Right lung (tissue), 5 donors: ENCODE measurements around the gene COL24A1. TPM values are rescaled to one million over a fixed set of nuclear protein-coding genes. Genes with fewer than 3 reads are reported as not detected.
"Not testable (repeated sequence)": the region's sequence is repeated elsewhere in the genome, so short reads cannot be mapped to it uniquely, and the experiment has no call there.

Experiments used
- DNase-seq, 2 donors: peaks; one replicate each; pipeline ENCODE4 v3.0.0-alpha.2; 2013
- polyA plus RNA-seq, 5 donors: library from polyadenylated mRNA; unstranded; fragments of 120-200 nt; gene quantifications; one replicate each; pipeline versions ENCODE4 v1.2.1 to v1.2.3, GENCODE V29; 2013; ENCODE audit warnings: inconsistent platforms in 1 of 5, low replicate concordance in 1 of 5; ENCODE audit not compliant: insufficient read length in 5 of 5, insufficient read depth in 1 of 5

COL24A1 gene
- polyA plus RNA-seq, 5 donors, result 15.0 to 42.5 (median 32.9) TPM

DNA sequence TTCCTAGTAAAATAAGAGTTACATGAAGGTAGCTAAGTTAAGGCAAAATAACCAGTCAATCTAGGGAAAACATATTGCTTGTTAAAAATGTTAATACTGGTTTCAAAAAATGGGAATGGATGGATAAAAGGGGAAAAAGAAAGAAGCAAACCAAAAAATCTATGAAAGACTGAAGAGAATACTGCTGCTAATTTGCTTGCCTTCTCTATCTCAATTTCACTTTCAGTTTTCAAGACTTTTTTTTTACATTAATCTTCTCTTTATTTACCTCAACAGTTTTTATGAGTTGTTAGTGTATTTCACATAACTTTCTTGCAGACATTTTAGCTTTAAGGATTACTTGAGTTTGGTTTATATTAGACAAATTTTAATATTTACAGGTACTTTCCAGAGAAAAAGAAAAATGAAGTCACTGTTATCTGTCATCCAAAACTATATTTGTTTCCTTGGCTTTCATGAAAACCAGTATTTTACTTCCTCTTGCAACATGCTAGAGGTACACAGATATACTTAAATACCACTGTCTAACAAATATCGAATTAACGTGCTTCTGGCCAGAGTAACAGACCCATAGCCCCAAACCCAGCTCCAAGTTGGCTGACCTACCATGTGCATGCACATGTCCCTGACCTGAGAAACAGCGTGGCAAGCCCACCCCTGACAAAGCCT lies 70.7 kb downstream of the COL24A1 start:
- no peak for DNase-seq

DNA sequence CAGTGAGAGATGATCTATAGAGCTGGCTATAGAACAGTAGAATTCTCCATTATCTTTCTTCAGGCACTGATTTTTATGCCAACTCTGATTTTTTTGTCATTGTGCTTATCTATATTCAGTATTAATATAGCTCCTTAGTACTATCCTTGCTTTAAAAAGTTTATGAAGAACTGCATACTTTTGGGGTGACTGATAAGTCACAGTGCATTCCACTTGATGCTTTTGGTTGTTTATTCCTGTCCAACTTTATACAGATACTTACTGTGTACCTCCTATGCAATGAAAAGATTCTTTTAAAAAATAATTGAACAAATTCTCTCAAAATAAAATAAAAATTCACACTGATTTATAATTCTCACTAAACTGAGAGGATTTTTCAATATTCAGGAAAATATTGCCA lies 71.6 kb downstream of the COL24A1 start:
- DNase-seq, result no peak

DNA sequence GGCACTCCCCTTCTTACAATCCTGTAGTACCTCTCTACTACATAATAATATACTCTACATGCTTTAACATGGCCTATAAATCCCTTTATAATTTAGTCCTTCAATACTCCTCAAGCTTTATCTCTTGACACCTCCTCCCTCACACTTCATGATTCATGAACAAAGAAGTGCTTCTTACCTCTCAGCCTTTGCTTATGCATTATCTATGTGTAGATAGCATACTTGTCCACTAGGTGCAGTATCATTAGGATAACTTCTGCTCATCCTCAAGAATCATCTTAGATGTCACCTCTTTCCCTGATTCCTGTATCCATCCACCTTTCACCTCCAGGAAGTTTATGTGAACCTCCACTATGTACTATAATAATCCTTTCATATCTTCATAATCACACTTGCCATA lies 74.4 kb downstream of the COL24A1 start:
- no peak for DNase-seq

DNA sequence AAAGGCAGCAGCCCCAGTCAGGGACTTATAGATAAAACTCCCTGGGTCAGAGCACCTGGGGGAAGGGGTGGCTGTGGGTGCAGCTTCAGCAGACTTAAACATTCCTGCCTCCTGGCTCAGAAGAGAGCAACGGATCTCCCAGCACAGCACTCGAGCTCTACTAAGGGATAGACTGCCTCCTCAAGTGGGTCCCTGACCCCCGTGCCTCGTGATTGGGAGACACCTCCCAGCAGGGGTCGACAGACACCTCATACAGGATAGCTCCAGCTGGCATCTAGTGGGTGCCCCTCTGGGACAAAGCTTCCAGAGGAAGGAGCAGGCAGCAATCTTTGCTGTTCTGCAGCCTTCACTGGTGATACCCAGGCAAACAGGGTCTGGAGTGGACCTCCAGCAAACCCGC lies 84.1 kb downstream of the COL24A1 start:
- DNase-seq, result not testable (repeated sequence)

DNA sequence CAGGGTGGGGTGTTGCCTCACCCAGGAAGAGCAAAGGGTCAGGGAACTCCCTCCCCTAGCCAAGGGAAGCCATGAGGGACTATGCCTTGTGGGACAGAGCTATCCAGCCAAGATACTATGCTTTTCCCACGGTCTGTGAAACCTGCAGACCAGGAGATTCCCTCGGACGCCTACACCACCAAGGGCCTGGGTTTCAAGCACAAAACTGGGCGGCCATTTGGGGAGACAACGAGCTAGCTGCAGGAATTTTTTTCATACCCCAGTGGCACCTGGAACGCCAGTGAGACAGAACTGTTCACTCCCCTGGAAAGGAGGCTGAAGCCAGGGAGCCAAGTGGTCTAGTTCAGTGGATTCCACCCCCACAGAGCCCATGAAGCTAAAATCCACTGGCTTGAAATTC lies 84.7 kb downstream of the COL24A1 start:
- not testable (repeated sequence) for DNase-seq

DNA sequence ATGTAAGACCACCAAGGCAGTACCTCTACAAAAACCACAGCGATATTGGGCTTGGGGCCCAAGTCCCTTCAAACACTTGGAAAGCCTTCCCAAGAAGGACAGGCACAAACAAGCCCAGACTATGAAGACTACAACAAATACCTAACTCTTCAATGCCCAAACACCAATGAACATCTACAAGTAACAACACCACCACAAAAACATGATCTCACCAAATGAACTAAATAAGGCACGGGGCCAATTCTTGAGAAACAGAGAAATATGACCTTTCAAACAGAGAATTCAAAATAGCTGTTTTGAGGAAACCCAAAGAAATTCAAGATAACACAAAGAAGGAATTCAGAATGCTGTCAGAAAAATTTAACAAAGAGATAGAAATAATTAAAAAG lies 86.8 kb downstream of the COL24A1 start:
- DNase-seq, result no peak

DNA sequence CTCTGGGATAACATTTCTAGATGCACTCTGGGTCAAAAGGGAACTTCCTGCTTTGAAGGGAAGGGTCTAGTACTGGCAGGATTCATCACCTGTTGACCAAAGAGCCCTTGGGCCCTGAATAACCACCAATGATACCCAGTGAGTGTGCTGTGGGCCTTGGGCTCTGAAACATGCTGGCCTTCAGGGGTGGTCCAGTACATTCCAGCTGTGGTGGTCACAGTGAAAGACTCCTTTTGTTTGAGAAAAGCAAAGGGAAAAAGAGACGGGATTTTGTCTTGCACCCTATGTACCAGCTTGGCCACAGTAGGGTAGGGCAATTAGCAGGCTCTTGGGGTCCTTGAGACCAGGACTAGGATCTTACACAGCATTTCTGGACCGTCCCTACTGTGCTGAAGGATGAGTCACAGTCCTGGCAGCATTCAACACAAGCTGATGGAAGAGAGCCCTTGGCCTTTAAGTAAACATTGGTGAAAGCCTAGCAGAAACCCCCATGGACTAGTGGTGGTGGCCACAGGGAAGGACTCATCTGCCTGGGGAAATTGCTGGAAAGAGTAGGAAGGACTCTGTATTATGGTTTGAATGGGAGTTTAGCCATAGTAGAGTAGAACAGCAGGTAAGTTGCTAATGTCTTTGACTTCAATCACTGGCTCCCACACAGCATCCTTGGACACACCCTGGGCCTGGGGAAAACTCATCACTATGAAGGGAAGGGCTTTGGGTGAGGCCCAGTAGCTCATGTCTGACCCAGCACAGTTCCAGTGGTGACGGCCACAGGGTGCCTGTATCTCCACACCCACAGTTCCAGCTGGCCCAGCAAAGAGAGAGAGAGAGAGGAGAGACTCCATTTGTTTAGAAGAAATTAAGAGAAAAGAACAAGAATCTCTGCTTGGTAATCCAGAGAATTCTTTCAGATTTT lies 87.5 kb downstream of the COL24A1 start:
- no peak for DNase-seq

DNA sequence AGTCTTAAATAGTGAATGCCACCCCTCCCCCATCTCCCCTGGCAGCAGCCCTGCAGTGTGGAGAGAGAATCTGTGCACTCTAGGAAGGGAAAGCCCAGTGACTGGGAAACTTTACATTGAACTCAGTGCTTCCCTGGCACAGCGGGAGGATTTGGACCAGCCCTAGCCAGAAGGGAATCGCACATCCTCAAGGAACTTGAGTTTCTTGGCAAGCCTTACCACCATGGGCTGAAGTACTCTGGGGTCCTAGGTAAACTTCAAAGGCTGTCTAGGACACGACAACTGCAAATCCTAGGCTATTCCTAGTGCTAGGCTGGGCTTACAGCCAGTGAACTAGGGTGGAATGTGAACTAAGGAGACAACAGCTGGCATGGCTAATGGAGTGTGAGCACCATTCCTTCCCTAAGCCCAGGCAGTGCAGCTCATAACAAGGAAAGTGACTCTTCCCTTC lies 88.3 kb downstream of the COL24A1 start:
- DNase-seq, result no peak

DNA sequence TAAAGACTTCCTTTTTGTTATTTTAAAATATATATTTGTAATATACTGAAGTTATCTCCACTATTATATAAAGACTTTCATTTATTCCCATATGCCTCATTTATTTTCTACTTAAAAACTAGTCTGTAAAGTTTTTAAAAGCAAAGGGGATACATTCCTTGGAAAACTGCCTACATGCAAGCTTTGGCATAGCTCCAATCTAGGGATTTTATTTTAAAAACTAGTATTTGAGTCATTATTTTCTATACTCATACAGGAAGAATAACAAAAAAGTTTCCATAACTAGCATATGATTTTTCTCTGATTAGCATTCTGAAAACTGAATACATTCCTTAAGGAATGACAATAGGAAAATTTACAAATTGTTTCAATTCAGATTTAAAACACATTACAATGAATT lies 88.9 kb downstream of the COL24A1 start:
- DNase-seq, result no peak

DNA sequence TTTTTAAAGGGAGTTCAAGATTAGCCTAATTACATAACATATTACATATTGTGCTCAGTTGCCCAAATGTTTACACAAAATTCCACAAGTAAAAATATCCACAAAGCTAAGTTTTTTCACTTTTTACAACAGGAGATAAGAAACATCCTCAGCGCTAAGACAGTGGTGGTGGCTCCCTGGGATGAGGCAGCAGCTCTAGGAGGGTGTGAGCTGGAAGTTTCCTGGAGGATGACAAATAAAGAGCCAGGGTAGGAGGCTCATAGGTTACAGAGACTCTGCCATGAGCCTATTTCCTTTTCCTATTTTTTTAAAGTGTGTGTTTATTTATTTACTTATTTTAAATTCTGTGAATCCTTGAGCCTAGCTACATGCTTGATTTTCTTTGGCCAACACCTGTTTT lies 91.7 kb downstream of the COL24A1 start:
- DNase-seq, result no peak

DNA sequence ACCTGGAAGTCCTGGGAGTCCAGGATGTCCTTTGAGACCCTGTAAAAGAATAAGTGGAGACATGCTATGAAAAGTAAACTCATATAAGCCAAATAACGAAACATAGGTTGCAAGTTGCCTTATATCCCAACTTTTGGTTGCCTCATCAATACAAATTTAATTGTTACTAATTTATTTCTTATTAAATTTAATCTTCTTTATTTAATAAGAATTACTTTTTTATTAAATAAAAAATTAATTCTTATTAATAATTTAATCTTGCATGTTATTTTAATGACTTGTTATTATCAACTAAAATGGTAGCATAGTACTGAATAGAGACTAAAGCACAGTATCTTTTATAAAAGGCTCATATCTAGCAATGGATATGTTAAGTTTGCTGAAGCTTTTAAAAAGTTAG lies 92.9 kb downstream of the COL24A1 start:
- DNase-seq, result no peak

DNA sequence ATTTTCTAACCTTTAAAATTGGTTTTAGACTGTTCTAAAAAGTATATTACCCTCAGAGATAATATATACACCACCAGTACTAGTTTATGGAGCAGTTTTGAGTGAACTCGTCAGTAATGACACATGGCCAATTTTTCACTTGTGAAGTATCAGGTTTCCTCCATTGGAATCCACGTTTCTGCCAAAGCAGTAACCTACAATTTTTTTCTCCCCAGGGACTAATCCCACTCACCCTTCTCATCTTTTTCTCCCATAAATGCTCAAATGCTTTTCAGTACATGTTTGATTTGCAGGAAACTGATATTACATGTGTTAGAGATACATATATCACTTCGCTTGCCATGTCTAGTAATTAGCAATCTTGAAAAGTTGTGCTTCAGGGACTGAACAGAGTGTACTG lies 94.1 kb downstream of the COL24A1 start:
- no peak for DNase-seq

DNA sequence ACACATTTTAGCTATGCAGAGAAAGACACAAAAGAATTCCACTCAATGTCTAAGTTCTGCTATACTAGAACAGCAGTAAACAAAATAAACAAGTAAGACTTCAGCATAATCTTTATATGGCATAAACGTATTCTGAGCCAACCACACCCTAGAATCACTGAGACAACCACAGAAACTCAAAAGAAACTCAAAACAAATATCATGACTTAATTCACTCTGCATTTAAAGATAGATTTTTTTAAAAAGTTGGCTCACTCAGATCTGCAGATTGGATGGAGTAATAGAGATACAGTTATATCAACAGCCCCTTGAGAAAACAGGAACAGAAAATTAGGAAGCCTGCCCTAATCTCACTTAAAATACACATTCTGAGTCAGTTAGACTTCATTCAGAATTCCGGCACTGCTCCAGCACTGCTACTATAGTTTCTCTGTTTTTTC lies 95.0 kb downstream of the COL24A1 start:
- DNase-seq, result peak in 1 of 2 donors; percentile 14

DNA sequence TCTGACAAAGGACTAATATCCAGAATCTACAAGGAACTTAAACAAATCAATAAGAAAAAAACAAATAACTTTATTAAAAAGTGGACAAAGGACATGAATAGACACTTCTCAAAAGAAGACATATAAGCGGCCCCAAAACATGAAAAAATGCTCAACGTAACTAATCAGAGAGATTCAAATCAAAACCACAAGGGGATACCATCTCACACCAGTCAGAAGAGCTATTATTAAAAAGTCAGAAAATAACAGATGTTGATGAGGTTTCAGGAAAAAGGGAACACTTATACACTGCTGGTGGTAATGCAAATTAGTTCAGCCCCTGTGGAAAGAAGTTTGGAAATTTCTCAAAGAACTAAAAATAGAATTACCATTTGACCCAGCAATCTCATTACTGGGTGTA lies 102.2 kb downstream of the COL24A1 start:
- no peak for DNase-seq

DNA sequence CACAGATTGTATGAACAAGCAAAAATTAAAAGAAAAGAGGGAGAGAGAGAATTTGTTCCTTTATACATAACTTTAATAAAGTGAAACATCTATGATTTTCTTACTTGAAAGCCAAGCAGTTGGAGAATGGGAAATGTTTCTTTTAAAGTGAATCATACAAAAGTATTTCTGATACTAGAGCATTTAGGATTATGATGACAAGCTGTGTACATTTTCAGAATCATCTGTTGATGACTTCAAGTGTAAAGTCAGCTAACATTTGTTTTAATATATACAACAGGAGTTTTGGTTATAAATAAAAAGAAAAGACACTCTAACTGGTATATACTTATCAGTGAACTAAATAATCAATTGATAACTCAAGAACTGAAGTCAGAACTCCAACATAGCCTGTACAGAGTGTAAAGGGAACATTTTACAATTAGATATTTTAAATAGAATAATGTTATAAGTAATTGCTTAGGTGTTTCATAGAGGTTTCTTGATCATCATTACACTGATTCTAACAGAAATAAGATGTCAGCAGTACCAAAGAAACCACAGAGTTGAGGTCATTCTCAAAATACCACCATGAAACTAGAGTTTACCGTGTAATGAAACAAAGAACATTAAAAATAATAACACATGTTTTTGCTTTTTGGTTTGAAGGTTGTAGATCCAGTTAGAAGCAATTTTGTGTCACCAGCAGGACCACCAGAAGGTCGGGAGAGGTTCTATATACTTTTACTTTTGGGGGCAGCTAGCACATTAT lies 103.4 kb downstream of the COL24A1 start:
- DNase-seq, result no peak

DNA sequence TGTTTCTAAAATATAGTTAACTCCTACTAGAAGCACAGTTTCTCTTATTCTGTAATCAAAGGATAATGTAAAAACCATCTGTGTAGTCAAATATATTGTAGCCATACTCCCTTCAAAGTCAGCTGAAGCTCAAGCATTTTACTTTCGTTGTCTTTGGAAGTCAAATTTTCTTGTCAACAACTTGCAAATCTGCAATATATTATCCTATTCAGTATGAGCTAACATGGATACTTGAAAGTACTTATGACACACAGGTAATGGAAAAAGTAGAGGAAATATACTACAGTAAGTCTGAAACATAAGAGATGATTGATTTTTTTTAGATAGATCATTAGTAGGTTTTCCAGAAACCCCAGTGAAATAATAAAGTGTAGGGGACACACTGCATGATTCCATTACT lies 121.5 kb downstream of the COL24A1 start:
- no peak for DNase-seq

DNA sequence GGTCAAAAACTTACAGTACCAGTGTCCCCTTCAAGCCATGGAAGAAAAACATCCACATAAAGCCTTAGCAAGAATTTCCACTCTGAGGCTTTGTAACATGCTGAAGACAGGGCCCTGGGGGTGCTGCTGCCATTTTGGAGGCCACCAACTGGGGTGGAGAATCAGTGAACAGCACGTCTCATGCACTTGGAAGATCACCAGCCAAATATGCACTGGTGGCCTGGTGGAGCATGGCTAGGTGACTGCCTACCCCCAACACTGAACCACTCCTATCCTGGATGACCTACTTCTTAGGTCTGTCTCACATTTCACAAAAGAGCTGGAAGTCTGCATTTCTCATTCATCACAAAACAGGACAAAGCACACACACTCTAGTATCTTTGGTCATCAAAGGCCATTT lies 126.4 kb downstream of the COL24A1 start:
- DNase-seq, result no peak

DNA sequence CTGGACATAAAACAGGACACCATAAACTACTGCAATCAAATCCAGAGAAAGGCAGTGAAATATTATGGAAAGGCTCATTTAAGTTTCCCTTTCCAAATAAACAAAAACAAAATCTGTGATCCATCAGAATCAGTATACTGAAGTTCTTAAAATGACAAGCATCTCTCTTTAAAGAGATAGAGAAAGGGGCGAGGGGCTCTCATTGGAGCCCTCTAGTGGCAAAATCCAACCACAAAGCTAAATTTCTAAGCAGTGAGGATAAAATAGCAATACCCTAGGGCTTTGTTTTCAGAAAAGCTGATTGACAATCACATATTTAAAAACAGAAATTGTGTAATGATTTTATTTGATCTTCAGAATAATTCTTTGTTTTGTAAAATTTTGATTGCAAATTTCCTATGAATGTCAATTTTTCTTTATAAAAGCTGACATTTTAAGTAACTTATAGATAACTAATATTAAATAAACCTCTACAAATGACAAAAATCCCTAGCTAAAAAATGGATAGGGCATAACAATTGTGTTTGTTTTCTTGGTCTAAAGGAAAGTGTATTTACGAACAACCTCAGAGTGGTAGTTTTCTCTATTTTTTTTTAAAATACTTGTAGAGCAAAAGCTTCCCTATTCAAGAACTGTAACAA lies 138.2 kb downstream of the COL24A1 start:
- DNase-seq, result peak; percentile 47 to 57

DNA sequence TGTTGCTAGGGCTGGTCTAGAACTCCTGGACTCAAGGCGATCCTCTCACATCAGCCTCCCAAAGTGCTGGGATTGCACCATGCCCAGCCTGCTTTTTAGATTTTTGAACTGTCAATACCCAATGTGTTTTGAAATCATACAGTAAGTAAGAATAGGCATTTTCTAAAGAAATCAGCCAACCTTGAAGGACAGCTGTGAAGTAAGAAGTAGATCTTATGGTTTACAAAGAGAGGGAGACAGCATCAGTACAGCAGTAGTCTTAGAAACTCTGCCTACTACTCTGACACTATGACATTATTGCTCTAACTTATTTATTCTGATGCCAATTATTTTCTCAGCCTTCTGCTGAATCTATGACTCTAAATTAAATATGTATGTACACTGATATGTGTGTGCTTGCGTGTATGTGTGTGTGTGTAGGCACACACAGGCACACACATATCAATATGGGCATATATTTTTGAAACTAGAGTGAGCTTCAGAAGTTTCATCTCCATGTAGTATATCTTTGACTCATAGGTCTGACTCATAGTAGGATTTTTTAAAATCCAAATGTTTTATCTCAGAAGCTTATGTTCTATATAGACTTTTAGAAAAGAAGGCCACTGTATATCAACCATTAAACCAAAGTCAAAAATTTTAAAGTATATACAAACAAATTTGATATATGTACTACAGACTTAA lies 140.4 kb downstream of the COL24A1 start:
- DNase-seq, result no peak

DNA sequence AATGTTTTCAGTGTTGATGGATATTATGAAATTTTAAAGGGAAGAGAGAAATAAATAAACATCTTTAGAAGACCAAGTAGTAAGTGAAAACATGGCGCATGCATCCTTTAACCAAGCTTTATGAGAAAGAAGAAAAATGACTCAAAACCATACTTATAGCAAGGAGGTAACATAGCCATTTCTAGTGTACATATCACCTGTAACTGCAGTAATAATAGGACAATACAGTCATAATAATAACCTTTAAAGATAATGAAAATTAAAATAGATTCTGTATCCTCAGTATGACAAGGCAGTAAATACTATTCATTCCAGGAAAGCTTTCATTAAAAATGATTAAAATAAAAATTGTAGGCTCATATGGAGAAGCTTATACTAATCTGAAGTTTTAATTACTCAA lies 141.2 kb downstream of the COL24A1 start:
- DNase-seq, result no peak

DNA sequence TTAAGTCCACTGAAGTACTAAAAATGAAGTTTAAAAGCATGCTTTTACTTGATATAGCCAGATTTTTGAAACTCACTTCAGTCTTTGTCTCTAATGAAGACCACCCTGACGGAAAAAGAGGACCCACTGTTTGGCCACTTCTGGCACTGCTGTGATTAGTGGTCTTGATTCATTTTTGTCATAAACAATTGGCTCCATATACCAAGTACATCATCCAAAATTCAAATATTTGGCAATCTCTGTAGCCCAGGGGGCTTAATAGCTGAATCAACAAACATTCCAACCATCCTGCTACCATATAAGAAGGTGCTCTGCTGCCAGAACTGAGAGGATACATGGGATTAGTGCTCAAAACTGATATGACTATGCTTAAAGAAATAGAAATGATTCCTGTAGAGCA lies 156.0 kb downstream of the COL24A1 start:
- DNase-seq, result peak in 1 of 2 donors; percentile 15
